ES-I3 (cell line): ENCODE data around the gene CELF5.
"Not testable (repeated sequence)": the region's sequence is repeated elsewhere in the genome, so short reads cannot be mapped to it uniquely, and the experiment has no call there.

Experiments used
- H3K36me3 ChIP-seq: 2 replicates; pipeline ENCODE4 v1.6.1; 2013; ENCODE audit warnings: mild to moderate bottlenecking, low read length, control low read depth, moderate library complexity; ENCODE audit not compliant: insufficient read depth
- H3K4me1 ChIP-seq: 2 replicates; pipeline ENCODE4 v1.6.1; 2013; ENCODE audit warnings: mild to moderate bottlenecking, control low read depth, low read length; ENCODE audit not compliant: insufficient read depth
- H3K9ac ChIP-seq: 2 replicates; pipeline ENCODE4 v1.6.1; 2013; ENCODE audit warnings: low read depth, mild to moderate bottlenecking, low read length, moderate library complexity
- H3K9me3 ChIP-seq: 2 replicates; pipeline ENCODE4 v1.6.1; 2013; ENCODE audit warnings: mild to moderate bottlenecking, low read length, moderate library complexity; ENCODE audit not compliant: control insufficient read depth, insufficient read depth

Gene CELF5

DNA sequence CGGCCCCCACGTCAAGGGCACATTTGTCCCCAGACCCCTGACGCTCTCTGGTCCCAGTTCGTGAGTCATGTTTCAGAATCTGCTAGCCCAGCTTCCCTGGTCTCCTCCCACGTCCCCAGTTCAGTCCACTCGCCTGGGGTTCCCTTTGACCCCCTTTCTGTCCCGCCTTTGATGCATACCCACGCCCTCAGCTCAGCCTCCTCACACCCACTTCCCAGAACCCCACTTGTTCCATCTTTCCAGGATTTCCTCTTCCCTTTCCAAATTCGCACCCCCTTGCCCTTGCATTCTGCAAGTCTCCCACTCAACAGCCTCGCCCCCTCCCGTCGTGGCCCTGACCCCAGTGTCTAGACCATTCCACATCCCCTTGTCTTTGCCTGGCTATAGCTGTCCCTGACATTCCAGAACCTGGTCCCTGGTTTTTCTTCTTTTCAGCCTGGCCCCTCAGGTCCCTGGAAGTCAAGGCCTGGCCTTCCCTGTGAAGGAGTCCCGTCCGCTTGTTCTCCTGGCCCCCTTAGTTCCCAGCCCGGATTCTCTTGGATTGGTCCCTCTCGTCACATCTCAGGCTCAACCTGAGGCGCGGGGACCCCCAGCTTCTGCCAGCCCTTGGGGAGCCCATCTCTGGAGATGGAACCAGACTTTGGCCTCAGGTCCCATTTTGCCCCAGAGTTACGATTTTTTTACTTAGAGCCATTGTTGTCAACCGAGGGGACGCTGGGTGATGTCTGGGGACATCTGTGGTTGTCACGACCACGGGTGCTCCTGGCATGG lies 37.4 kb upstream of the CELF5 start:
- Histone ChIP-seq H3K9me3 (no peaks in the 10 kb centered on the region), H3K4me1 (peaks cover 13% of the 10 kb centered on the region), H3K9ac (peak overlapping the region; percentile 97), H3K36me3 (no peaks in the 10 kb centered on the region)

DNA sequence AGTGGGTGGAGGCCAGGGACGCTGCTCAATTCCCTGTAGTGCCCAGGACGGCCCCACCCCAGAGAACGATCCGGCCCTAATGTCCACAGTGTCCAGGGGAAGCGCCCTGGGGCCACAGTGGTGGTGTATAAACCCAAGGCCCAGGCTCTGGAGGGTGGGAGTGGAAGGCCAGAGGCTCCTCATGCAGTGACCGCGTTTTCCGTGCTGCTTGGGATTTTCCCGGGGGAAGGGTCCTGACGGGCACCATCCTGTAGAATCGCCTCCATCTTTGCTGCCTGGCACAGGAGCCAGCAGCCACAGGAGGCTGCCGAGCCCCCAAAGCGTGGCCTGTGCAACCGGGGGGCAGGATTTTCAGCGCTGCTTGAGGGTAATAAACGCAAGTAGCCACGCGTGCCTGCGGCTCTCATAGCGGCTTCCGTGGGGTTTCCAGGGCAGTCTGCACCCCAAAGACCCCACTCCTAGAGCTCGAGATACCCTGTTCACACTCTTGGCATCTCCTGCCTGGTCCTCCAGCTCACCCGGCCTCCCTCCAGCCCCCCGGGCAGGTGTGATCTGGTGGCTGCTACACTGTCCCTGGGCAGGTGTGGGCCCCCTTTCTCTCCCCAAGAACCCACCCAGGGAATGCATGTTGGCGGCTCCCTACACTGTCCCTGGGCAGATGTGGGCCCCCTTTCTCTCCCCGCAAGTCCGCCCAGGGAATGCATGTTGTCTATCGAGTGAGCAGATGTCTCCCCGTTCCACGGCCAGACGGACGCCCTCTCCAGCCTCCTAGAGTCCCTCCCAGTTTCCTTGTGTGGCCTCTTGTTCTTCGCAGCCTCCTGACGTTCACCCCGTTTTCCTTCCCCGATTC lies 36.6 kb upstream of the CELF5 start:
- Histone ChIP-seq H3K36me3 (no peaks in the 10 kb centered on the region), H3K9ac (no peak overlapping the region), H3K4me1 (peaks cover 13% of the 10 kb centered on the region)

DNA sequence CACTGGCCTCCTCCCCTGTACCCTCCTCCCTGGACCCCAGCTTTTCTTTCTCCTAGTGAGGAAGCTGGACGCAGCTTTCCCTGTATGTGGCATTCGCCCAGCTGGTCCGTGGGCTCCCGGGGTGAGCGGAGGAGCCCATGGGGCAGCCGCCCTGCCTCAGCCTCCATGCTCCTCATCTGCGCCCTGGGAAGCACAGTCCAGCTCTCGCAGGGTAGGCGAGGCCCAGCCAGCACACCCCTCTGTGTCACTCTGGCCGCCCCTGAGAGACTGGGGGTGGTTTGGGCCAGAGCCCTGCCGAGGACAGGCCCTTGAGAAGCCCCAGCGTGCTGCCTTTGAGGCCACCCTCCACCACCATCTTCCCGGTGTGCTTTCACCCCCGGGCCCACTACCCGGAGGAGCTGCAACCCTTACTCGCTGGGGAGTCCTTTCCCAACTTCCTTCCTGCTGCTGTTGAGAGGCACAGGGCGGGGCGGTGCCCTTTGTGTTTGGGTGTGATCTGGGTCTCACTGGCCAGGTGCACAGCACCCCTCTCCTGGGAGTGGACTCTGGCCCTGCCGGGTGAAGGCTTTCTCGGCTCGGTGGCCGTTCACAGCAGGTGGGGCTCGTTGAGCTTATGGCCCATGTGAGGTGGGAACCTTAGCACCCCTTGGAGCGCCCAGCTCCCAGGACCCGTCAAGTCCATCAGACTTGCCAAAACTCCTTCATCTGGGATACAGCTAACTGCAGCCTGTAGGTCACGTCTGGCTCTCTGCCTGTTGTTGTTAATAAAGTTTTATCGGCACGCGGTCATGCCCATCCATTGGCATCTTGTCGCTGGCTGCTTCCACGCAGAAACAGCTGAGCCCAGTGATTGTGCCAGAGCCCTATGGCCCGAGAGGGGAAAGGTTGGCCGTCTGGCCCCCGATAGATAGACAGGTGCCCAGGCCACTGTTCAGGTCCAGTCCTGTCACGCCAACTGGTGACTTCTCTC lies 35.5 kb upstream of the CELF5 start:
- H3K4me1 ChIP-seq: peaks cover 13% of the 10 kb centered on the region
- H3K9me3 ChIP-seq: no peaks in the 10 kb centered on the region
- no peaks in the 10 kb centered on the region for H3K36me3 ChIP-seq
- no peak overlapping the region for H3K9ac ChIP-seq

More for the DNA sequence above, 36.6 kb upstream of the CELF5 start:
- H3K9me3 ChIP-seq: no peaks in the 10 kb centered on the region

DNA sequence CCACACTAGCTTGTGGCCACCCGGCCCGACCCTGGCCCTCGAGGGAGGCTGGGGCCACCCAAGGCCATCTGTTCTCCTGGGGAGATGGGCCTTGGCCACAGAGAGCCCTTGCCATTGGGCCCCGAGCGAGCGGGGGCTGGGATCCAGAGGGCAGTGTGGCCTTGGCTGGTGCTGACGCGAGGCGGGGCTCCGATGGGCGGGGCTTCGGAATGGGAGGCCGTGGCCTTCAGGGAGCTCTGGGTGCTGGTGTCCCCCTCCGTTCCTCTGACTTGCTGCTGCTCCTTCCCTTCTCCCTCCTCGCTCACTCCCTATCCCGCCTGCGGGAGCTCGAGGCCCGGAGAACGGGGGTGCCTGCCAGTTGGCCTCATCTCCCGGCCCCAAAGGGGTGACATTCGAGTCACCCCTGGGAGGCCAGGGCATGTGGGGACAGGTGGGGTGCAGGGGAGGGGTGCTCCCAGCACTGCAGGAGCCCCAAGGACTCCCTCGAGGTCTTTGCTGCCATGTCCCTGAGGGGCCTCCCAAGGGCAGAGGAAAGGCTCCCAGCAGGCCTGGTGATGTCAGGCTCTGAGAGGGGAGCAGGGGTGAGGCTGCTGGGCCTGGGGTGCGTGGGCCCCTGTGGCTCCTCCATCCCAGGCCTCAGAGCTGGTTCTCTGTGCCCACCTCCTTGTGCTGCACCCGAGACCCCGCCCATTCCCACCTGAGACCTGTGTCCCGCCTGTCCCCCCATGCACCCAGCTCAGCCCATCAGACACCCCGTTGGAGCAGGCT lies 34.6 kb upstream of the CELF5 start:
- no peak overlapping the region for H3K9ac ChIP-seq
- peaks cover 13% of the 10 kb centered on the region for H3K4me1 ChIP-seq
- H3K9me3 ChIP-seq: no peaks in the 10 kb centered on the region
- no peaks in the 10 kb centered on the region for H3K36me3 ChIP-seq

DNA sequence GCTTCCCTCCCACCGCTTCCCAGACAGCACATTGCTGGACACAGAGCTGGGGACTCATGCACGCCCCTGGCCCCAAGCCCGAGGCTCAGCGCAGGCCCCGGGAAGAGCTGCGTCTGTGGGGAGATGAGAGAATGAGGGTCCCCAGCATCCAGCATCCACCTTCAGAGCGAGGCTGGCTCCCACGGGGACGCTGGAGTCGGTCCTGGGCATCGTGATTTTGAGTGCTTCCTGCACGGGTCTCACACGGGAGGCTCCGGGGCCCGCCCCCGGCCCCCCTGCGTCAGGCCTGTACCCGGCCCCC lies 34.0 kb upstream of the CELF5 start:
- peaks cover 13% of the 10 kb centered on the region for H3K4me1 ChIP-seq
- H3K9ac ChIP-seq: no peak overlapping the region
- H3K36me3 ChIP-seq: no peaks in the 10 kb centered on the region
- H3K9me3 ChIP-seq: no peaks in the 10 kb centered on the region

DNA sequence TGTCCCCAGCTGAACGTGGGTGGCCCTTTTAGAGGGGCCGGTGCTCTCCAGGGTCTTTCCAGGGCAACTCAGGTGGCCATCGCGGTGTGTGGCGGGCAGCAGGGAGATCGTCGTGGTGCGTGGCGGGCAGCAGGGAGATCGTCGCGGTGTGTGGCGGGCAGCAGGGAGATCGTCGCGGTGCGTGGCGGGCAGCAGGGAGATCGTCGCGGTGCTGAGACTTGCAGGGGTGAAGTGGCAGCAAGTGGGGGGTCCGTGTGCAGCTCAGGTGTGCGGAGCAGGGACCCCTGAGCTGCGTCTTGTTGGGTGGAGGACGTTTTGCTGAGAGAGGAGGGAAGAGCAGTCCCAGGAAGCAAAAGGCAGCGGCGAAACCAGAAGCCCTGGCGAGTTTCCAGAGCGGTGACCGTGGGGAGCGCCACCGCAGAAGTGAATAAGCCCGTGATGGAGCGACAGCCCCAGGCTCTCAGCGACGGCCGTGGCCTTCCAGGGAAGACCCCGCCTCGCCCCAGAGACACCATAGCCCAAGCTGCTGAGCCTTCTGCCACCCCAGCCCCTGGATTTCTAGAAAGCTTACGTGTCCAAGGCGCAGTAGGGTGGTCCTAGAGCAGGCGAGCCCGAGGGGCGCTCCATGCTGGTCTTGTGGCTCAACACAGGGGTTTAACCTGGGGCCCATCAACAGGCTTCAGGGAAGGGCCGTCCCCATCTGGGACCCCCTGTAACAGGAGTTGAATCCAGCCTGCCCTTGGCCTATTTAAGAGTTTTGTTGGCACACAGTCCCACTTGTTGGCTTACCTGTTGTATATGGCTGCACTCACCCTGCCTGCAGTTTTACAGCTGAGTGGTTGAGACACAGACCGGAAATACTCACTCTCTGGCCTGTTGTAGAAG lies 33.3 kb upstream of the CELF5 start:
- Histone ChIP-seq H3K9me3 (no peaks in the 10 kb centered on the region), H3K4me1 (peaks cover 13% of the 10 kb centered on the region), H3K9ac (no peak overlapping the region), H3K36me3 (no peaks in the 10 kb centered on the region)

DNA sequence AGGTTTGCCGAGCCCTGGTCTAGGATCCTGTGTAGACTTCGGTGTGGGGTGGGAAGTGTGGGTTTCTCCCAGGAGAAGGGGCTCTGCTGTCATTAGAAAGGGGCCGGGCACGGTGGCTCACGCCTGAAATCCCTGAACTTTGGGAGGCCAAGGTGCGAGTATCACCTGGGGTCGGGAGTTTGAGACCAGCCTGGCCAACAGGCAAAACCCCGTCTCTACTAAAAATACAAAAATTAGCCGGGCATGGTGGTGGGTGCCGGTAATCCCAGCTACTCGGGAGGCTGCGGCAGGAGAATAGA lies 32.7 kb upstream of the CELF5 start:
- not testable (repeated sequence) for H3K9me3 ChIP-seq, H3K36me3 ChIP-seq, H3K9ac ChIP-seq
- peaks cover 12% of the 10 kb centered on the region for H3K4me1 ChIP-seq

DNA sequence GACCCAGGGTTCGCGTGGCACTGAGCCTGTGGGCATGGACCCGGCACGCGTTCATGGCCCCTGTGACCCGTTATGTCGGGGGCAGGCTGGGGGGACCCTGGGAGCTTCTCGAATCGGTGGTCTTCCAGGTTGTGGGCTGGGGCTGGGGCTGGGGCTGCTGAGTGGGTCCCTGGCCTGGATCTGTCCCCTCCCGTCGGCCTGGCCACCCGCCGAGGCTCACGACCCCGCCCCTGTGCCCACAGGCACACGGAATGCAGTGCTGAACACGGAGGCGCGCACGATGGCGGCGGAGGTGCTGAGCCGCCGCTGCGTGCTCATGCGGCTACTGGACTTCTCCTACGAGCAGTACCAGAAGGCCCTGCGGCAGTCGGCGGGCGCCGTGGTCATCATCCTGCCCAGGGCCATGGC lies 32.2 kb upstream of the CELF5 start:
- H3K36me3 ChIP-seq: no peaks in the 10 kb centered on the region

DNA sequence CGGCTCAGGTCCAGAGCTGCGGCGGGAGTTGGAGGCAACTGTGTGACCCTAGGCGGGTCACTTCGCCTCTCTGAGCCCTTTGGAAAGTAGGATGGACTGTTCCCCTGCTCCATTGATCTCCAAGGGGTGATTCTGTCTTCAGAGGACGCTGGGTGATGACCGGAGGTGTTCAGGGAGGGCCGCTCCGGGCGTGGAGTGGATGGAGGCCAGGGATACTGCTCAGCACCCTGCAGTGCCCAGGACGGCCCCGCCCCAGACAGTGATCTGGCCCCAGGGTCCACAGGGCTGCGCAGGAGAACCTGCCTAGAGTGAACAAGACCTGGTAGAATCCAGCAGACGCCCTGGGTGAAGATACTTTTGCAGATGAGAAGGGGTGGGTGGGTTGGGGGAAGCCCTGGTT lies 31.8 kb upstream of the CELF5 start:
- no peaks in the 10 kb centered on the region for H3K36me3 ChIP-seq
- H3K9me3 ChIP-seq: no peaks in the 10 kb centered on the region
- no peak overlapping the region for H3K9ac ChIP-seq
- H3K4me1 ChIP-seq: peaks cover 8% of the 10 kb centered on the region; the same call in 1 of the 2 replicates

More for the DNA sequence above, 32.2 kb upstream of the CELF5 start:
- peaks cover 8% of the 10 kb centered on the region; the same call in 1 of the 2 replicates for H3K4me1 ChIP-seq
- H3K9me3 ChIP-seq: no peaks in the 10 kb centered on the region
- no peak overlapping the region for H3K9ac ChIP-seq

DNA sequence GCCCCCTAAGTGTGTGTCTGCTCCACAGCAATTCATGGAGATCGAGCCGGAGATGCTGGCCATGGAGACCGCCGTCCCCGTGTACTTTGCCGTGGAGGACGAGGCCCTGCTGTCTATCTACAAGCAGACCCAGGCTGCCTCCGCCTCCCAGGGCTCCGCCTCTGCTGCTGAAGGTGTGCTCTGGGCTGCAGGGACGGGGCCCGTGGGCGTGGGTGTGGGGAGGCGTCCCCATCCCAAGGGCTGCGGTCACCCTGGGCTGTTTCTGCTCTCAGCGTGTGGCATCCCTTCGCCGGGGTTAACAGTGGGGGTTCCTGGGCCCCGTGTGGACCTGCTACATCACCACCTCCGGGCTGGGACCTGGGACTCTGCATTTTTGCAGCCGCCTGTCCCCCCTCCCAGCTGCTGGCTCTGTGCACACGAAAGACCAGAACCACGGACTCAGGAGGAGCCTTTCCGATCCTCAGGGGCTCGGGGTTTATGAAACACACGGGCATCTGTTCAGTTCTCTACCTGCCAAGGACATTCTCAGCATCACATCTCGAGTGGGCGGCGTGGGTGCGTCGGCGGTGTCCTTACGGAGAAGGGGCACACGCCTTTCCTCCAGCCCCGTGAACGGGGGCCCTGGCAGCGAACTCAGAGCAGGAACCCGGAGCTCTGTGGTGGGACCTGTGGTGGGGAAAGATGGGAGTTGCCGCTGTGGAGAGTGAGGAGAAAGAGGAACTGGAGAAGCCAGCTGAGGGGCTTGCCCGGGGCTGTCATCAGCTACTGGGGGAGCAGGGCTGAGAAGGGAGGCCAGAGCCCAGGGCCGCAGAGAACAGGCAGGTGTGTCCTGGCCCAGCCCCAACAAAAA lies 31.0 kb upstream of the CELF5 start:
- Histone ChIP-seq H3K9me3 (no peaks in the 10 kb centered on the region), H3K4me1 (peaks cover 8% of the 10 kb centered on the region; the same call in 1 of the 2 replicates), H3K9ac (no peak overlapping the region), H3K36me3 (no peaks in the 10 kb centered on the region)

DNA sequence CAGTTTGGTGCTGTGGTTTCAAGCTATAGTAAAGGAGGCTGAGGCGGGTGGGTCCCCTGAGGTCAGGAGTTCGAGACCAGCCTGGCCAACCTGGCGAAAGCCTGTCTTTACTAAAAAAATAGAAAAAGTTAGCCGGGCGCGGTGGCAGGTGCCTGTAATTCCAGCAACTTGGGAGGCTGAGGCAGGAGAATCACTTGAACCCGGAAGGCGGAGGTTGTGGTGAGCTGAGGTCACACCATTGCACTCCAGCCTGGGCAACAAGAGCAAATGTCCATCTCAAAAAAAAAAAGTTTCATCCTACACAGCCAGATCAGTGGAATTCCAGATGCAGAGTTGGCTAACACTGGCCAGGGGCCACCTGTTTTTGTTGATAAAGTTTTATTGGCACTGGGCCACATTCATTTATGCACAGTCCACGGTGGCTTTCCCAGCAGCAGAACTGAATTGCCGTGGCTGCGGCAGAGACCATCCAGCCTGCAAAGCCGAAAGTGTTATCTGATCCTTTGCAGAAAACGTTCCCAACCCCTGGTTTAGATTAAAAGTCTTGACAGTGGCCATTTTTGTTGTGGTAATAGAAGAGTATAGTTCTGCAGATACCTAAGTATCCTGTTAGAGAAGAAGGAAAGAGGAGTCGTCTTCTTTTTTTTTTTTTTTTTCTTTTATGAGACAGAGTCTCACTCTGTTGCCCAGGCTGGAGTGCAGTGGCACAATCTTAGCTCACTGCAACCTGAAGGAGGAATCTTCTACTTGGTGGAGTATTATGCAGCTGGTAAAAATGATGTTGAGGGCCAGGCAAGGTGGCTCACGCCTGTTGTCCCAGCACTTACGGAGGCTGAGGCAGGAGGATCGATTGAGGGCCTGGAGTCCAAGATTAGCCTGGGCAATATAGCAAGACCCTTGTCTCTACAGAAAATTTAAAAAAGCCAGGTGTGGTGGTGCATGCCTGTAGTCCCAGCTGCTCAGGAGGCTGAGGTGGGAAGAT lies 30.1 kb upstream of the CELF5 start:
- H3K36me3 ChIP-seq: no peaks in the 10 kb centered on the region; the same call in 1 of the 2 replicates
- peaks cover 5% of the 10 kb centered on the region; the same call in 1 of the 2 replicates for H3K4me1 ChIP-seq
- no peak overlapping the region for H3K9ac ChIP-seq
- no peaks in the 10 kb centered on the region for H3K9me3 ChIP-seq
